Activated T-cell treated with anti-CD3 and anti-CD28 coated beads, Interleukin-2, amount 50 U/mL, for 72 hours (primary cell): Measurements from ENCODE around the gene LANCL3. TPM values are rescaled to one million over a fixed set of nuclear protein-coding genes. Genes with fewer than 3 reads are reported as not detected.
"Not testable (repeated sequence)": the region's sequence is repeated elsewhere in the genome, so short reads cannot be mapped to it uniquely, and the experiment has no call there.

Source experiments
- ATAC-seq, 2 donors: fragments of 150-1000 bp; cut with Tn5 transposase; replicated peaks in 1 of 2; 2 replicates each; pipeline ENCODE4 v1.10.0; 2021; ENCODE audit warnings: moderate library complexity in 2 of 2, mild to moderate bottlenecking in 1 of 2
- DNase-seq, 2 donors: peaks; one replicate each; pipeline ENCODE4 v3.0.0; 2021 to 2022; ENCODE audit warnings: mixed read lengths in 1 of 2
- H3K27ac Mint-ChIP-seq: one replicate; pipeline ENCODE4 v1.8.0; 2022; ENCODE audit warnings: mild to moderate bottlenecking, moderate library complexity, mixed read lengths
- H3K27me3 Mint-ChIP-seq: one replicate; pipeline ENCODE4 v1.8.0; 2022; ENCODE audit warnings: low read depth, mixed read lengths
- H3K36me3 Mint-ChIP-seq, 2 donors: one replicate each; pipeline ENCODE4 v1.8.0; 2022; ENCODE audit warnings: mixed read lengths in 2 of 2, mild to moderate bottlenecking in 1 of 2; ENCODE audit not compliant: insufficient read depth in 2 of 2
- H3K4me1 Mint-ChIP-seq: one replicate; pipeline ENCODE4 v1.8.0; 2022; ENCODE audit warnings: low read depth, mixed read lengths
- H3K4me3 Mint-ChIP-seq, 2 donors: one replicate each; pipeline ENCODE4 v1.8.0; 2022; ENCODE audit warnings: mild to moderate bottlenecking in 2 of 2, mixed read lengths in 2 of 2, moderate library complexity in 2 of 2
- H3K9me3 Mint-ChIP-seq, 2 donors: one replicate each; pipeline ENCODE4 v1.8.0; 2022; ENCODE audit warnings: mixed read lengths in 2 of 2
- total RNA-seq, 2 donors: library from RNA; stranded (reverse); gene quantifications; one replicate each; pipeline ENCODE4 v1.2.3, GENCODE V29; 2022

Gene LANCL3
- total RNA-seq, result under 1 TPM; 0.02 to 0.07 TPM

- ATAC-seq, result peak; percentile 15 to 28
- not testable (repeated sequence) for H3K4me1 Mint-ChIP-seq, H3K9me3 Mint-ChIP-seq, H3K36me3 Mint-ChIP-seq, H3K27ac Mint-ChIP-seq
- Mint-ChIP-seq H3K4me3 (peak within 1 kb of the TSS; percentile 82 to 83), H3K27me3 (peaks cover 46% of the 10 kb centered on the region)
- peak in 1 of 2 donors; percentile 1 for DNase-seq
Observed at GRCh38 chrX:37571426-37572107, at the start of gene LANCL3. LANCL3 (plus strand) TSS chrX:37571661; CDS start chrX:37571871, 210 bp downstream.

- ATAC-seq, result not testable (repeated sequence)
Observed at GRCh38 chrX:37523673-37524072, 47.8 kb upstream of the LANCL3 start.

GRCh38 chrX:37541991-37542390 lies 29.5 kb upstream of the LANCL3 start:
- peaks cover 1 to 2% of the 10 kb centered on the region in 2 donors for H3K36me3 Mint-ChIP-seq
- ATAC-seq (no peak), DNase-seq (no peak)
- peaks cover 13% of the 10 kb centered on the region for H3K27me3 Mint-ChIP-seq
- H3K9me3 Mint-ChIP-seq, result no peaks in the 10 kb centered on the region
- no peaks in the 10 kb centered on the region for H3K4me1 Mint-ChIP-seq
- H3K4me3 Mint-ChIP-seq, result no peak overlapping the region
- no peak overlapping the region for H3K27ac Mint-ChIP-seq

More at GRCh38 chrX:37523673-37524072, 47.8 kb upstream of the LANCL3 start:
- H3K27me3 Mint-ChIP-seq, result peaks cover 24% of the 10 kb centered on the region
- H3K4me3 Mint-ChIP-seq, H3K36me3 Mint-ChIP-seq, DNase-seq, H3K9me3 Mint-ChIP-seq, H3K27ac Mint-ChIP-seq, H3K4me1 Mint-ChIP-seq: not testable (repeated sequence)

- no peak for ATAC-seq
- Mint-ChIP-seq H3K4me3 (no peak overlapping the region), H3K27ac (no peak overlapping the region), H3K4me1 (no peaks in the 10 kb centered on the region), H3K36me3 (peaks cover 1 to 2% of the 10 kb centered on the region in 2 donors), H3K27me3 (peaks cover 5% of the 10 kb centered on the region), H3K9me3 (no peaks in the 10 kb centered on the region)
- no peak for DNase-seq
Observed at GRCh38 chrX:37542791-37543190, 28.7 kb upstream of the LANCL3 start.

- Mint-ChIP-seq H3K4me1 (no peaks in the 10 kb centered on the region), H3K27me3 (no peaks in the 10 kb centered on the region), H3K27ac (no peak overlapping the region), H3K9me3 (no peaks in the 10 kb centered on the region), H3K36me3 (peaks cover 1 to 2% of the 10 kb centered on the region in 2 donors), H3K4me3 (no peak overlapping the region)
- DNase-seq (no peak), ATAC-seq (no peak)
Observed at GRCh38 chrX:37543324-37543723, 28.1 kb upstream of the LANCL3 start.

- not testable (repeated sequence) for H3K9me3 Mint-ChIP-seq, H3K27ac Mint-ChIP-seq, H3K4me3 Mint-ChIP-seq, H3K27me3 Mint-ChIP-seq, ATAC-seq, H3K36me3 Mint-ChIP-seq, DNase-seq, H3K4me1 Mint-ChIP-seq
Observed at GRCh38 chrX:37544531-37544930, 26.9 kb upstream of the LANCL3 start.

- Mint-ChIP-seq H3K4me3 (no peak overlapping the region), H3K27me3 (no peaks in the 10 kb centered on the region), H3K9me3 (no peaks in the 10 kb centered on the region), H3K4me1 (no peaks in the 10 kb centered on the region), H3K36me3 (peaks cover 1 to 2% of the 10 kb centered on the region in 2 donors), H3K27ac (no peak overlapping the region)
- no peak for DNase-seq
- no peak for ATAC-seq
Observed at GRCh38 chrX:37545066-37545465, 26.4 kb upstream of the LANCL3 start.

DNA sequence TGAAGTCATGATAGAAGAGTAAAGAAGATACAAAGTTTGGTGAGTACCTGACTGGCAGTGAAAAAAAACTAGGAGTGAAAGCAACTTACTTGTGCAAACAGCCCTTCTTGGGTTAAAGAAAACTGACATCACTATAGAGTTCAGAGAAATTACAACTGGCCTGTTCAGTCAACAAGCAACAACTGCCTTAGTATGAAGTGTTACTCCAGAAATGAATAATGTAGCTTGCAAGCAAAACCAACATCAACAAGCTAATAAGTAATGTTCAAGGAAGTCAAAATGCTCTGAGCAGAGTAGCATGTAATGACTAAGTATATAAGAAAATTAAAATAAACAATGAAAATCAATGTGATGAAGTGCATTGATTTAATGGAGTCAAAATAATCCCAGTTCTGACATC lies 21.8 kb upstream of the LANCL3 start:
- H3K27me3 Mint-ChIP-seq, ATAC-seq, H3K4me3 Mint-ChIP-seq: not testable (repeated sequence)

GRCh38 chrX:37553476-37553875 lies 18.0 kb upstream of the LANCL3 start:
- H3K27me3 Mint-ChIP-seq, result no peaks in the 10 kb centered on the region
- no peak overlapping the region for H3K27ac Mint-ChIP-seq
- H3K4me3 Mint-ChIP-seq, result no peak overlapping the region
- ATAC-seq (no peak), DNase-seq (no peak)
- H3K36me3 Mint-ChIP-seq, result no peaks in the 10 kb centered on the region
- no peaks in the 10 kb centered on the region for H3K9me3 Mint-ChIP-seq
- no peaks in the 10 kb centered on the region for H3K4me1 Mint-ChIP-seq

More for the DNA sequence above, 21.8 kb upstream of the LANCL3 start:
- H3K27ac Mint-ChIP-seq, DNase-seq, H3K9me3 Mint-ChIP-seq, H3K36me3 Mint-ChIP-seq, H3K4me1 Mint-ChIP-seq: not testable (repeated sequence)

GRCh38 chrX:37565254-37565653 lies 6.2 kb upstream of the LANCL3 start:
- H3K27ac Mint-ChIP-seq, H3K4me3 Mint-ChIP-seq, ATAC-seq, H3K9me3 Mint-ChIP-seq, H3K4me1 Mint-ChIP-seq, DNase-seq, H3K36me3 Mint-ChIP-seq: not testable (repeated sequence)
- H3K27me3 Mint-ChIP-seq, result peaks cover 24% of the 10 kb centered on the region

GRCh38 chrX:37570349-37570748 lies 1.1 kb upstream of the LANCL3 start:
- not testable (repeated sequence) for H3K36me3 Mint-ChIP-seq
- H3K27me3 Mint-ChIP-seq, result peaks cover 46% of the 10 kb centered on the region

DNA sequence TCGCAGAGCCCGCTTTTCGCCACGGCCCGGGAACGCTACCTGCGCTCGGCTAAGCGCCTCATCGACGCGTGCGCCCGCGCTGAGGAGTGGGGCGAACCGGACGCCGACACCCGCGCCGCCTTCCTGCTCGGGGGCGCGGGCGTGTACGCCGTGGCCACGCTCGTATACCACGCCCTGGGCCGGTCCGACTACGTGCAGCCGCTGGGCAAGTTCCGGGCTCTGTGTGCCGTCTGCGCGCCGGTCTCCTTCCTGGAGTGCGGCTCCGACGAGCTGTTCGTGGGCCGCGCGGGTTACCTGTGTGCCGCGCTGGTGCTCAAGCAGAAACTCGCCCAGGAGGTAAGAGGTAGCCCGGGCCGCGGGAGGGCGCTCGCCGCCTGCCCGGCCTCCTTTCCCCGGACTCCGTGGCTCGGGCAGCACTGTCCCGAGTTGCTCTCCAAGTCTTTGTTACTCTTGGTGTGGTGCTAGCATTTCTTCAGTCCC lies 687 bp downstream of the LANCL3 start:
- not testable (repeated sequence) for H3K9me3 Mint-ChIP-seq, H3K4me1 Mint-ChIP-seq, H3K27ac Mint-ChIP-seq, H3K36me3 Mint-ChIP-seq
- ATAC-seq (peak; percentile 59 to 67), DNase-seq (peak; percentile 10 to 31)
- peak overlapping the region; percentile 82 to 83 for H3K4me3 Mint-ChIP-seq
- peaks cover 46% of the 10 kb centered on the region for H3K27me3 Mint-ChIP-seq

More at GRCh38 chrX:37570349-37570748, 1.1 kb upstream of the LANCL3 start:
- not testable (repeated sequence) for H3K27ac Mint-ChIP-seq, H3K4me1 Mint-ChIP-seq, DNase-seq, ATAC-seq, H3K9me3 Mint-ChIP-seq, H3K4me3 Mint-ChIP-seq

DNA sequence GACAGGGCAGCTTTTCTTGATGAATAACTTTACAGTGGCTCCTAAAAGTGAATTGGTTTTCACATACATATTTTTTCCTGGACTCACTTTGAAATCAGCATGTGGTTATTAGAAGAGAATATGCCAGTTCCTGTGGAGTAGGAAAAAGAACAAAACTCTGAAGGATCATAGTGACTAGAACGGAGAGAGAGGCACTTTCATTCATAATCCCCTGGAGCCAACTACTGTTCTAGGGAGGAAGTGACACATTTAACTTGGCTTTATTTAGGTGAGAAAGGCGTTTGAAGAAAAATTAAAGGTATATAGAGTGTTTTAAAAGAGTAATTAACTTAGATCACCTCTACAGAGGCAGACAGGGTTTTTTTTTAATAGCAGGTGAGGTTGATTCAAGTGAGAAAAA lies 1.7 kb downstream of the LANCL3 start:
- not testable (repeated sequence) for H3K9me3 Mint-ChIP-seq, ATAC-seq, H3K4me3 Mint-ChIP-seq, H3K4me1 Mint-ChIP-seq, H3K27ac Mint-ChIP-seq, DNase-seq, H3K36me3 Mint-ChIP-seq
- H3K27me3 Mint-ChIP-seq, result peaks cover 42% of the 10 kb centered on the region

DNA sequence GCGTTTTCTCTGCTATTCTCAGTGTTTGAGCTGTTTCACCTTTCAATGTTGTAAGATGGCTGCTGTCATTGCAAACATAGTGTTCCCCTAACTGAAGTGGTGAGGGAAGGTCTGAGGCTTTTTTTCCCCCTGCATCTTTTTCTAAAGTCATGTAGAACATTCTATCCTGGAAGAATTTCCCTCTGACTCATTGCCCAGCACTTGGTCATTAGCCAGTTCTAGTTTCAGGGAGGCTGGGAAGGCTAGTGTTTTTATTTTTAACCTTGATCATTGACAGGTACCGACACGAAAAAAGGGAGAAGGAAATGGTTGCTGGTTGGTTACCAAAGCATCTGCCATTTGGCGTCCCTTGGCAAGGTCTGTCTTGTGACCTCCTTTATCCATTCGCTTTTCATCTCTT lies 6.6 kb downstream of the LANCL3 start:
- Mint-ChIP-seq H3K4me1 (no peaks in the 10 kb centered on the region), H3K36me3 (no peaks in the 10 kb centered on the region), H3K27me3 (peaks cover 34% of the 10 kb centered on the region)

More for the DNA sequence above, 6.6 kb downstream of the LANCL3 start:
- no peaks in the 10 kb centered on the region for H3K9me3 Mint-ChIP-seq
- DNase-seq (no peak), ATAC-seq (no peak)
- H3K27ac Mint-ChIP-seq, result no peak overlapping the region
- no peak overlapping the region for H3K4me3 Mint-ChIP-seq
